MV-4-11 (cell line): ENCODE data around the gene KLHL30.

Source experiments
- DNase-seq: peaks from one replicate; lab custom pipeline; 2025; lab: John Stamatoyannopoulos, UW

Gene KLHL30

GRCh38 chr2:238138331-238139195, at the start of gene KLHL30:
Gene KLHL30, plus strand, starts transcription at chr2:238138668. Its CDS starts 2,087 bp downstream, at chr2:238140755.
- DNase-seq, result no peak

GRCh38 chr2:238090887-238091286, 47.6 kb upstream of the KLHL30 start:
- DNase-seq, result no peak

- no peak for DNase-seq
These were observed 46.9 kb upstream of the KLHL30 start for GRCh38 chr2:238091436-238092060.

- no peak for DNase-seq
These were observed 45.9 kb upstream of the KLHL30 start for GRCh38 chr2:238092486-238093035.

- DNase-seq, result no peak
These were observed 45.0 kb upstream of the KLHL30 start for GRCh38 chr2:238093181-238094140.

- no peak for DNase-seq
These were observed 43.9 kb upstream of the KLHL30 start for GRCh38 chr2:238094438-238095022.

- DNase-seq, result no peak
These were observed 43.3 kb upstream of the KLHL30 start for GRCh38 chr2:238095143-238095542.

- no peak for DNase-seq
These were observed 42.0 kb upstream of the KLHL30 start for GRCh38 chr2:238096311-238097011.

- no peak for DNase-seq
These were observed 41.1 kb upstream of the KLHL30 start for GRCh38 chr2:238097201-238097987.

GRCh38 chr2:238097988-238098871, 40.2 kb upstream of the KLHL30 start:
- DNase-seq, result peak; percentile 58

GRCh38 chr2:238098901-238099713, 39.4 kb upstream of the KLHL30 start:
- DNase-seq, result peak; percentile 20

GRCh38 chr2:238099714-238100048, 38.8 kb upstream of the KLHL30 start:
- DNase-seq, result no peak

- DNase-seq, result peak; percentile 41
These were observed 38.2 kb upstream of the KLHL30 start, which contains the start of gene ESPNL for GRCh38 chr2:238100049-238100820. Gene ESPNL, plus strand, starts transcription at chr2:238100340. Its CDS starts 80 bp downstream, at chr2:238100420.

- DNase-seq, result no peak
These were observed 37.4 kb upstream of the KLHL30 start for GRCh38 chr2:238100821-238101771.

GRCh38 chr2:238101891-238102841, 36.3 kb upstream of the KLHL30 start:
- DNase-seq, result no peak
